LNCaP clone FGC (cell line): Measurements from ENCODE around the gene TJP1.

ENCODE experiments used
- DNase-seq: peaks from one replicate; pipeline ENCODE4 v3.0.0-alpha.2; 2011; ENCODE audit warnings: low read depth
- H3K4me3 ChIP-seq: 2 replicates; pipeline ENCODE4 v1.5.1; 2011; ENCODE audit warnings: mild to moderate bottlenecking, low read depth, low read length, control low read depth
- CTCF ChIP-seq: IDR thresholded peaks from 2 replicates; pipeline ENCODE4 v1.5.1; 2012; ENCODE audit warnings: mild to moderate bottlenecking; ENCODE audit not compliant: control insufficient read depth, insufficient read depth; ENCODE audit errors: extremely low read depth

TJP1 gene

DNA sequence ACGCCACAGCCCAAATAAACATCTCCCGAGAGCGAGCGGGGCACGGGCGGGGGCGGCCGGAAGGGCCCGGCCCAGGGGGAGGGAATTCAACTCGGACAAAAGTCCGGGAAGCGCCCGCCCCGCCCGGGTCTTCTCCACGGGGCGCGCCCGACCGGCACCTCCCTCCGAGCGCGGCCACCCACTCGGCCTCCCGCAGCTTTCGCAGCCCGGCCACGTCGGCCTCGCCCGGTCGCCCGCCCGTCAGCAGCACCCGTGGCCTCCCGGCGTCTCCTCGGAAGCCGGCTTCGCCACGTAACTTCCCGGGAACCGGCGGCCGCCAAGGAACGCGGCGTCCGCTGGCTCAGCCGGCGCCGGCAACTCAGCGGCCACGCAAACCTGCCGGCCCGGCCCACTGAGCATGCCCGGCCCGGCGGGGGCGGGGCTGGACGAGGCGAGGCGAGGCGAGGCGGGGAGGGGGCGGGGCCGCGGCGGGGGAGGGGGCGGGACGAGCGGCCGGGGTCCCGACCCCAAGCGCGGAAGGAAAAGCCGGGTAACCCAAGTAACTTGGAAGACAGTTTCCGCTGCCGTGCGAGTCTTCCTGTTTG lies at the start of gene TJP1:
Gene TJP1, minus strand, starts transcription at position 369 of the 584 bp plus-strand sequence. CDS start 440 bp downstream, outside the sequence.
- DNase-seq = no peak
- no peak for TF ChIP-seq CTCF
- peak within 1 kb of the TSS; percentile 72 for H3K4me3 ChIP-seq

GRCh38 chr15:29871401-29871800 lies 49.1 kb upstream of the TJP1 start:
- DNase-seq = no peak
- TF ChIP-seq CTCF = no peak
- no peak overlapping the region for H3K4me3 ChIP-seq

GRCh38 chr15:29870495-29871151 lies 48.4 kb upstream of the TJP1 start:
- TF ChIP-seq CTCF = no peak
- H3K4me3 ChIP-seq = no peak overlapping the region
- DNase-seq = no peak

GRCh38 chr15:29867241-29868000 lies 45.2 kb upstream of the TJP1 start:
- no peak for TF ChIP-seq CTCF
- DNase-seq = no peak
- H3K4me3 ChIP-seq = no peak overlapping the region

DNA sequence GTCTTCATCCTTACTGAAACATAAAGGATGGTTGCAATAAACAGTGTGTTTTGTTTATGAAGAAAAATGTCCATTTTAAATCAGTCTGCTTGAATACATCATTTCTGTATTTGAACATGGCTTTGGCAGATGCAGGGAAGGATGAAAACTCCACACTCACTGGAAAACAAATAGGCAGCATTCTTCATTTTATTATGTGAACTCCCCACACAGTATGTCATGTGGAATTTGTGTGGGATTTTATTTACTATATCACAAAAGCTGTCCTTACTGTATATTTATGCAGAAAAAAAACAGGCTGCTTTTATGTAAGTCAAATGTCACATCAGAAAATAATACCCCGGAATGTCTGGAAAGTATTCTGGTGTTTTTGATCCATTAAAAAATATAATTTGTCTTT lies 44.1 kb upstream of the TJP1 start:
- no peak overlapping the region for H3K4me3 ChIP-seq
- no peak for DNase-seq
- TF ChIP-seq CTCF = no peak

DNA sequence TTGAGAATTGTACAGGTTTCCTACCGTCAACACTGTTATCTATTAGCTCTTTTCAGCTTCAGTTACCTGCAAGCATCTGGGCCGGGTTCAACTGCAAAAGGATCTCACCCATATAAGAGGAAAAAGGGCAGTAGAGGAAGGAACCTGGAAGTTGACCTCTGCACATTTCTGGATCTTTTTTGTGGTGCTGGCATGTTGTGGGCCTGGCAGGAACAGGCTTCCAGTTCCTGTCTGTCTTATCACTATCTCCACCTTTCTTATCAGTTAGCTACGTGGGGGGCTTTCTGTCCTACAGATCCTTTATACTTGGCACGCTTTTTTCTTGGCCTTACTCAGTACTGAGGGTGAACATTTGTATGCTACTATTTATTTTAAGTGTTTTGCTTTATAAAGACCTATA lies 42.2 kb upstream of the TJP1 start:
- no peak for TF ChIP-seq CTCF
- no peak overlapping the region for H3K4me3 ChIP-seq
- DNase-seq = no peak

DNA sequence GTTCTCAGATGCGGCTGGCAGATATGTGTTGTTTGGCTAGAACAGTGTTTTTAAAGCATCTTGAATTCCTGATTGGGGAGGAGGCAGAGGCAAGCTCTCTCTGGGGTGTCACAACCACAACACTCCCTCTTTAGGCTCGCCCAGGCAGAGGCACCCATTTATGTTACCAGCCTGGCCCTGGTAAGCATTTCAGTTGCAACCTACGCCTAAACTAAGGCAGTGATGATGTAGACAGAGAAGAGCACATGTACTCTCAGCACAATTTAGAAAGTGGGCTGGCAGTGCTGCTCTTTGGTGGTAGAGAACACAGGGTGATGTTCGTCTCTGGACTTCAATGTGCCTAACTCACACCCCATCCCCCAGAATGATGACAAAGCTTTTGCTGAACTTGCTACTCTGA lies 41.2 kb upstream of the TJP1 start:
- no peak for TF ChIP-seq CTCF
- no peak overlapping the region for H3K4me3 ChIP-seq
- DNase-seq = no peak
